Endothelial cell (in vitro differentiated cells): ENCODE measurements around the gene TLR10. TPM values are rescaled to one million over a fixed set of nuclear protein-coding genes. Genes with fewer than 3 reads are reported as not detected.

Experiments
- DNase-seq: peaks from one replicate; pipeline ENCODE4 v3.0.0; 2021; ENCODE audit warnings: low spot score
- H3K27ac Mint-ChIP-seq: one replicate; pipeline ENCODE4 v1.8.0; 2021; ENCODE audit warnings: mixed read lengths, inconsistent platforms; ENCODE audit not compliant: unreplicated experiment
- H3K27me3 Mint-ChIP-seq: one replicate; pipeline ENCODE4 v1.8.0; 2021; ENCODE audit warnings: mild to moderate bottlenecking, moderate library complexity, mixed read lengths, inconsistent platforms; ENCODE audit not compliant: unreplicated experiment
- H3K36me3 Mint-ChIP-seq: one replicate; pipeline ENCODE4 v1.8.0; 2021; ENCODE audit warnings: mild to moderate bottlenecking, low read depth, mixed read lengths, inconsistent platforms; ENCODE audit not compliant: unreplicated experiment
- H3K4me1 Mint-ChIP-seq: one replicate; pipeline ENCODE4 v1.8.0; 2021; ENCODE audit warnings: mild to moderate bottlenecking, mixed read lengths, inconsistent platforms; ENCODE audit not compliant: unreplicated experiment
- H3K4me3 Mint-ChIP-seq: one replicate; pipeline ENCODE4 v1.8.0; 2021; ENCODE audit warnings: mild to moderate bottlenecking, mixed read lengths, inconsistent platforms; ENCODE audit not compliant: unreplicated experiment
- H3K9me3 Mint-ChIP-seq: one replicate; pipeline ENCODE4 v1.8.0; 2021; ENCODE audit warnings: mixed read lengths, inconsistent platforms; ENCODE audit not compliant: unreplicated experiment
- CTCF ChIP-seq: fragments of 200-600 bp; sonication (generic); IDR thresholded peaks from one replicate; pipeline ENCODE4 v1.5.0; 2021; ENCODE audit warnings: antibody characterized with exemption; ENCODE audit not compliant: unreplicated experiment
- total RNA-seq: library from RNA; stranded (reverse); fragmentation: NEBNext Ultra II Directional; extraction: Animal tissue kit (Norgen Biotek cat#: 25700); gene quantifications from one replicate; pipeline ENCODE4 v1.2.1, GENCODE V29; 2021; ENCODE audit not compliant: unreplicated experiment

The TLR10 gene
- total RNA-seq, 1 donor from 2014 or later = not detected

GRCh38 chr4:38800961-38801450 lies 18.2 kb upstream of the TLR10 start:
- Mint-ChIP-seq H3K27ac (no peak overlapping the region), H3K27me3 (no peaks in the 10 kb centered on the region), H3K4me3 (no peak overlapping the region), H3K36me3 (peaks cover 10% of the 10 kb centered on the region), H3K9me3 (peaks cover 12% of the 10 kb centered on the region), H3K4me1 (no peaks in the 10 kb centered on the region)
- TF ChIP-seq CTCF = no peak
- DNase-seq = no peak

GRCh38 chr4:38800366-38800765 lies 17.6 kb upstream of the TLR10 start:
- TF ChIP-seq CTCF = no peak

GRCh38 chr4:38795087-38795486 lies 12.3 kb upstream of the TLR10 start:
- TF ChIP-seq CTCF = no peak
- Mint-ChIP-seq H3K27me3 (no peaks in the 10 kb centered on the region), H3K27ac (no peak overlapping the region), H3K4me3 (no peak overlapping the region), H3K9me3 (no peaks in the 10 kb centered on the region), H3K4me1 (peaks cover 5% of the 10 kb centered on the region), H3K36me3 (no peaks in the 10 kb centered on the region)
- DNase-seq = no peak

More at GRCh38 chr4:38800366-38800765, 17.6 kb upstream of the TLR10 start:
- DNase-seq = no peak
- Mint-ChIP-seq H3K4me1 (no peaks in the 10 kb centered on the region), H3K27ac (no peak overlapping the region), H3K9me3 (peaks cover 12% of the 10 kb centered on the region), H3K36me3 (peaks cover 10% of the 10 kb centered on the region), H3K4me3 (no peak overlapping the region), H3K27me3 (no peaks in the 10 kb centered on the region)

GRCh38 chr4:38794051-38794450 lies 11.3 kb upstream of the TLR10 start:
- no peaks in the 10 kb centered on the region for H3K27me3 Mint-ChIP-seq
- no peak overlapping the region for H3K4me3 Mint-ChIP-seq
- no peak for TF ChIP-seq CTCF
- no peak overlapping the region for H3K27ac Mint-ChIP-seq
- H3K4me1 Mint-ChIP-seq = peaks cover 5% of the 10 kb centered on the region
- H3K36me3 Mint-ChIP-seq = no peaks in the 10 kb centered on the region
- H3K9me3 Mint-ChIP-seq = no peaks in the 10 kb centered on the region
- DNase-seq = no peak

GRCh38 chr4:38791010-38791409 lies 8.2 kb upstream of the TLR10 start:
- Mint-ChIP-seq H3K4me3 (no peak overlapping the region), H3K27ac (no peak overlapping the region), H3K36me3 (no peaks in the 10 kb centered on the region), H3K9me3 (no peaks in the 10 kb centered on the region), H3K27me3 (peaks cover 2% of the 10 kb centered on the region), H3K4me1 (peaks cover 5% of the 10 kb centered on the region)
- no peak for DNase-seq
- TF ChIP-seq CTCF = no peak
